Measurements from ENCODE around the gene COL7A1. TPM values are rescaled to one million over a fixed set of nuclear protein-coding genes. Genes with fewer than 3 reads are reported as not detected.

COL7A1 gene
- total and polyA plus RNA-seq, 2 of the 13 experiments (the other 11 are each of a cell fraction or from before 2014, with no cell fraction given) = 2.7 to 11.7 TPM

- TF ChIP-seq MED1 (CRISPR knock-in tag; IDR thresholded peaks at IDR 0.05) = peak; percentile 97
- TF ChIP-seq ZNF737 (CRISPR knock-in tag; IDR thresholded peaks at IDR 0.05; ENCODE audit: borderline replicate concordance) = no peak
- TF ChIP-seq ZNF124 (CRISPR knock-in tag; IDR thresholded peaks at IDR 0.05) = peak; percentile 59; the same call in 1 of the 2 replicates
- TF ChIP-seq ZNF883 (CRISPR knock-in tag; IDR thresholded peaks at IDR 0.05; ENCODE audit: not compliant biosample characterization) = no peak
- no peak for TF ChIP-seq FUBP1 (CRISPR knock-in tag; IDR thresholded peaks at IDR 0.05; ENCODE audit: borderline replicate concordance)
- no peak for TF ChIP-seq ISX (CRISPR knock-in tag; conservative IDR thresholded peaks at IDR 0.05)
- TF ChIP-seq ZNF713 (CRISPR knock-in tag; IDR thresholded peaks at IDR 0.05) = no peak
- peak; percentile 73; the same call in 1 of the 2 replicates for TF ChIP-seq ZNF670 (CRISPR knock-in tag; IDR thresholded peaks at IDR 0.05; ENCODE audit: borderline replicate concordance)
- no peak for TF ChIP-seq ZNF83 (CRISPR knock-in tag; IDR thresholded peaks at IDR 0.05; ENCODE audit: borderline replicate concordance)
- peak; percentile 82; the same call in 1 of the 2 replicates for TF ChIP-seq ETV6 (CRISPR knock-in tag; conservative IDR thresholded peaks at IDR 0.05)
- TF ChIP-seq ZNF253 (CRISPR knock-in tag; IDR thresholded peaks at IDR 0.05; ENCODE audit: borderline replicate concordance) = no peak
- TF ChIP-seq CAMTA2 (CRISPR knock-in tag; IDR thresholded peaks at IDR 0.05; ENCODE audit: borderline replicate concordance) = no peak
- TF ChIP-seq ATF2 (CRISPR knock-in tag; IDR thresholded peaks at IDR 0.05) = 0 out of 2 replicates have a peak, but pooled peaks have one; percentile 46
- TF ChIP-seq NBN (conservative IDR thresholded peaks at IDR 0.05) = no peak
- no peak for TF ChIP-seq PAWR (CRISPR knock-in tag; IDR thresholded peaks at IDR 0.05; ENCODE audit: borderline replicate concordance)
- TF ChIP-seq IRF9 (CRISPR knock-in tag; IDR thresholded peaks at IDR 0.05; ENCODE audit: borderline replicate concordance) = no peak
- 0 out of 2 replicates have a peak, but pooled peaks have one; percentile 21 for TF ChIP-seq ZNF292 (CRISPR knock-in tag; IDR thresholded peaks at IDR 0.05; ENCODE audit: borderline replicate concordance, low read depth)
- TF ChIP-seq POLR2A (IDR thresholded peaks at IDR 0.05; ENCODE audit: insufficient read depth in 1 of 2, low read depth in 2 of 2, low read length in 2 of 2) = peak in 1 of 2 experiments; percentile 28; a peak in 2 of 4 replicates
- TF ChIP-seq ATF7-NPFF (CRISPR knock-in tag; IDR thresholded peaks at IDR 0.05; ENCODE audit: low read depth) = peak; percentile 72; the same call in 1 of the 2 replicates
- TF ChIP-seq, protein P1, sequence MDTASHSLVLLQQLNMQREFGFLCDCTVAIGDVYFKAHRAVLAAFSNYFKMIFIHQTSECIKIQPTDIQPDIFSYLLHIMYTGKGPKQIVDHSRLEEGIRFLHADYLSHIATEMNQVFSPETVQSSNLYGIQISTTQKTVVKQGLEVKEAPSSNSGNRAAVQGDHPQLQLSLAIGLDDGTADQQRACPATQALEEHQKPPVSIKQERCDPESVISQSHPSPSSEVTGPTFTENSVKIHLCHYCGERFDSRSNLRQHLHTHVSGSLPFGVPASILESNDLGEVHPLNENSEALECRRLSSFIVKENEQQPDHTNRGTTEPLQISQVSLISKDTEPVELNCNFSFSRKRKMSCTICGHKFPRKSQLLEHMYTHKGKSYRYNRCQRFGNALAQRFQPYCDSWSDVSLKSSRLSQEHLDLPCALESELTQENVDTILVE (CRISPR knock-in tag; IDR thresholded peaks at IDR 0.05) = peak; percentile 79
- no peak for TF ChIP-seq JUND (CRISPR knock-in tag; IDR thresholded peaks at IDR 0.05)
- TF ChIP-seq FOXJ3 (CRISPR knock-in tag; IDR thresholded peaks at IDR 0.05; ENCODE audit: borderline replicate concordance) = peak; percentile 35; the same call in 1 of the 2 replicates
- peak; percentile 74 for TF ChIP-seq GABPB1 (CRISPR knock-in tag; IDR thresholded peaks at IDR 0.05)
- no peak for TF ChIP-seq ZNF782 (CRISPR knock-in tag; IDR thresholded peaks at IDR 0.05; ENCODE audit: borderline replicate concordance)
These were observed 38.1 kb downstream of the COL7A1 start, which contains the start of gene PFKFB4 (continued) for GRCh38 chr3:48556796-48557626.

Data from HepG2 (cell line).